Endothelial cell (in vitro differentiated cells): ENCODE measurements around the gene HCRTR2. TPM values are rescaled to one million over a fixed set of nuclear protein-coding genes. Genes with fewer than 3 reads are reported as not detected.

Source experiments
- DNase-seq: peaks from one replicate; pipeline ENCODE4 v3.0.0; 2021; ENCODE audit warnings: low spot score
- H3K27ac Mint-ChIP-seq: one replicate; pipeline ENCODE4 v1.8.0; 2021; ENCODE audit warnings: mixed read lengths, inconsistent platforms; ENCODE audit not compliant: unreplicated experiment
- H3K27me3 Mint-ChIP-seq: one replicate; pipeline ENCODE4 v1.8.0; 2021; ENCODE audit warnings: mild to moderate bottlenecking, moderate library complexity, mixed read lengths, inconsistent platforms; ENCODE audit not compliant: unreplicated experiment
- H3K36me3 Mint-ChIP-seq: one replicate; pipeline ENCODE4 v1.8.0; 2021; ENCODE audit warnings: mild to moderate bottlenecking, low read depth, mixed read lengths, inconsistent platforms; ENCODE audit not compliant: unreplicated experiment
- H3K4me1 Mint-ChIP-seq: one replicate; pipeline ENCODE4 v1.8.0; 2021; ENCODE audit warnings: mild to moderate bottlenecking, mixed read lengths, inconsistent platforms; ENCODE audit not compliant: unreplicated experiment
- H3K4me3 Mint-ChIP-seq: one replicate; pipeline ENCODE4 v1.8.0; 2021; ENCODE audit warnings: mild to moderate bottlenecking, mixed read lengths, inconsistent platforms; ENCODE audit not compliant: unreplicated experiment
- H3K9me3 Mint-ChIP-seq: one replicate; pipeline ENCODE4 v1.8.0; 2021; ENCODE audit warnings: mixed read lengths, inconsistent platforms; ENCODE audit not compliant: unreplicated experiment
- total RNA-seq: library from RNA; stranded (reverse); fragmentation: NEBNext Ultra II Directional; extraction: Animal tissue kit (Norgen Biotek cat#: 25700); gene quantifications from one replicate; pipeline ENCODE4 v1.2.1, GENCODE V29; 2021; ENCODE audit not compliant: unreplicated experiment
- TF ChIP-seq, protein P1 (sequence below): fragments of 200-600 bp; sonication (generic); IDR thresholded peaks from one replicate; pipeline ENCODE4 v1.5.0; 2021; ENCODE audit warnings: antibody characterized with exemption; ENCODE audit not compliant: unreplicated experiment

Gene HCRTR2
- total RNA-seq, 1 donor from 2014 or later = not detected

DNA sequence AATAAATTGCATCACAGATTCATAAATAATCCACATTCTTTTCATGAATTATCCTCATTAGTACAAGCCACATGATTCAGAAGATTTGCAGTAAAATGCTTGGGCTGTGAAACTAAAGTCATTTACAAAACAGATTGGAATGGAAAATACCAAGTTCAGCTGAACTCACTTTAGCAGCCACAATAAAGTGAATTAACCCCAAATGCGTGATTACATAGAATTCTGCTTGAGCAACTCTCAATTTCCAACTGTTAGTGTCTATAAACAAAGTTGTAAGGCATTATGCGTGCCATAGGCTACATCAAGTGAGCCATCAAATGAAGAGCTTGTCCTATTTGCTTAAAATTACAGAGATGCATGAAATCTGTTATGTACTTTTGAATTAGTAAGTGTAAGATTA, 92.6 kb downstream of the HCRTR2 start:
- no peaks in the 10 kb centered on the region for H3K4me1 Mint-ChIP-seq
- H3K27me3 Mint-ChIP-seq = no peaks in the 10 kb centered on the region
- no peak overlapping the region for H3K4me3 Mint-ChIP-seq
- no peaks in the 10 kb centered on the region for H3K9me3 Mint-ChIP-seq
- no peak for DNase-seq
- TF ChIP-seq, protein P1, sequence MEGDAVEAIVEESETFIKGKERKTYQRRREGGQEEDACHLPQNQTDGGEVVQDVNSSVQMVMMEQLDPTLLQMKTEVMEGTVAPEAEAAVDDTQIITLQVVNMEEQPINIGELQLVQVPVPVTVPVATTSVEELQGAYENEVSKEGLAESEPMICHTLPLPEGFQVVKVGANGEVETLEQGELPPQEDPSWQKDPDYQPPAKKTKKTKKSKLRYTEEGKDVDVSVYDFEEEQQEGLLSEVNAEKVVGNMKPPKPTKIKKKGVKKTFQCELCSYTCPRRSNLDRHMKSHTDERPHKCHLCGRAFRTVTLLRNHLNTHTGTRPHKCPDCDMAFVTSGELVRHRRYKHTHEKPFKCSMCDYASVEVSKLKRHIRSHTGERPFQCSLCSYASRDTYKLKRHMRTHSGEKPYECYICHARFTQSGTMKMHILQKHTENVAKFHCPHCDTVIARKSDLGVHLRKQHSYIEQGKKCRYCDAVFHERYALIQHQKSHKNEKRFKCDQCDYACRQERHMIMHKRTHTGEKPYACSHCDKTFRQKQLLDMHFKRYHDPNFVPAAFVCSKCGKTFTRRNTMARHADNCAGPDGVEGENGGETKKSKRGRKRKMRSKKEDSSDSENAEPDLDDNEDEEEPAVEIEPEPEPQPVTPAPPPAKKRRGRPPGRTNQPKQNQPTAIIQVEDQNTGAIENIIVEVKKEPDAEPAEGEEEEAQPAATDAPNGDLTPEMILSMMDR = no peak
- no peaks in the 10 kb centered on the region for H3K36me3 Mint-ChIP-seq
- H3K27ac Mint-ChIP-seq = no peak overlapping the region

DNA sequence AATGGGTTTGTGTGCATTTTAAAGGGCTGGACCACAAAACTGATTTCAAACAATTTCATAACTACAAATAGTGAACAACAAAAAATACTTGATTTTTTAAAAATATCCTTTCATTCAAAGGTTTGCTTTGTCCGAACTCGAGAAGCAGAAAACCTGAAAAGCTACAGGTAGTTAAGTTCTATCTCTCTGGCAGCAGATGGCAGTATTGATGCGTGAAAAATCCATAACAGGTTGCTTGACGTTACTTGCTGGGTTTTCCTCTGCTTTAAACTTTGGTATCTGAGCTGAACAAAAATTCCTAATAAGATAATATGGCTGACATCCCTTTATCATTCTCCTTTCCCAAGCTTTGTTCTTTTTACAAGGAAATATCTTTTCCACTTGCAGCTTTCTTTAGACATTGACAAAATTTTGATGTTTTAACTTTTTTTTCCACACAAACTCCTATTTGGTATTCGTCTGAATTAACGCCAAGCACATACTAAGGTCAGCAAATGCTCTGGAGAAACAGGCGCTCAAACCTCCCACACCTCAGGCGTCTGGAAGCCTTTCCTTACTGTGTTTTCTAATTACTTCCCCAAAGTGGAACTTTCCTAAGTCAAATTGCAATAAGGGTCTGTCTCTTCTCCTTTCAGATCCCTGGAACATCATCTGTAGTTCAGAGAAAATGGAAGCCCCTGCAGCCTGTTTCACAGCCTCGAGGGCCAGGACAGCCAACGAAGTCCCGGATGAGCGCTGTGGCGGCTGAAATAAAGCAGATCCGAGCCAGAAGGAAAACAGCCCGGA, 102.6 kb downstream of the HCRTR2 start:
- Mint-ChIP-seq H3K27me3 (no peaks in the 10 kb centered on the region), H3K4me1 (peaks cover 6% of the 10 kb centered on the region), H3K36me3 (no peaks in the 10 kb centered on the region), H3K4me3 (no peak overlapping the region), H3K9me3 (no peaks in the 10 kb centered on the region), H3K27ac (no peak overlapping the region)
- TF ChIP-seq, protein P1 = peak; percentile 59
- DNase-seq = peak; percentile 34

DNA sequence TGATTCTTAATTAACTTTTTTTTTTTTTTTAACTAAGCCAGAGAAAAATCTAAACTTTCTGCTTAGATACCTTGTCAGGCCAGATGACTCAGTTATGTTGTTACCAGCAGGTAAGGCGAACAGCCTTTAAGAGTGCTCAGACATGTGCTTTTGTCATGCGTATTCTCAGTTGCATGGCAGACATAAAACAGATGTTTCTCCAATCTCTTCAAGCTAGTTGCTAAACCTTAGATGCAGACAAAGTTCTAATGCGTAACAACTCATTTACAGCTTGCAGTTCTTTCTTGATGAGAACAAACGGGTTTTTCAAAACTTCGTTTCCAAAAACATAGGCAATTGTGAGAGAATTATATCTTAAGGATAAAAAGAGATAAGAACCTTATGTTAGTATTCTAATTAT, 103.3 kb downstream of the HCRTR2 start:
- no peak overlapping the region for H3K27ac Mint-ChIP-seq
- DNase-seq = no peak
- no peaks in the 10 kb centered on the region for H3K36me3 Mint-ChIP-seq
- no peaks in the 10 kb centered on the region for H3K27me3 Mint-ChIP-seq
- H3K4me1 Mint-ChIP-seq = peaks cover 6% of the 10 kb centered on the region
- H3K4me3 Mint-ChIP-seq = no peak overlapping the region
- TF ChIP-seq, protein P1 = no peak
- H3K9me3 Mint-ChIP-seq = no peaks in the 10 kb centered on the region

DNA sequence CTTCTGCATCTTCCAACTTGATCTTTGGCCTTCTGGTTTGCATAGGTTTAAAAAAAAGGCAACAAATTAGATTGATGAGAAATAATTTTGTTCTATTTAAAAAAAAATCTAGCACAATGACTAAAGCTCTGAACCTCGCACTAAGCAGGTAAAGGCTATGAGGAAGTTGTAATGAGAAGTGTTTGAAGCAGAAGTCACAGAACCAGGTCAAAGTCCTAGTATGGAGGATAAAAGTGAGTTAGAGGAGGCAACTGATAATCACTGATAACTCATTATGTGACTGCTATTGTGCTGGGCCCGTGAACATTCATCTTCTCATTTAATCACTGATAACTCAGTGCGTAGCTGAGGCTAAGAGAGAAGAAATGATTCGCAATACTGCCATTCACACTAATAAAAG, 106.9 kb downstream of the HCRTR2 start:
- Mint-ChIP-seq H3K4me3 (no peak overlapping the region), H3K27me3 (no peaks in the 10 kb centered on the region), H3K27ac (no peak overlapping the region), H3K4me1 (peaks cover 6% of the 10 kb centered on the region), H3K36me3 (no peaks in the 10 kb centered on the region), H3K9me3 (no peaks in the 10 kb centered on the region)
- DNase-seq = no peak
- TF ChIP-seq, protein P1 = no peak

DNA sequence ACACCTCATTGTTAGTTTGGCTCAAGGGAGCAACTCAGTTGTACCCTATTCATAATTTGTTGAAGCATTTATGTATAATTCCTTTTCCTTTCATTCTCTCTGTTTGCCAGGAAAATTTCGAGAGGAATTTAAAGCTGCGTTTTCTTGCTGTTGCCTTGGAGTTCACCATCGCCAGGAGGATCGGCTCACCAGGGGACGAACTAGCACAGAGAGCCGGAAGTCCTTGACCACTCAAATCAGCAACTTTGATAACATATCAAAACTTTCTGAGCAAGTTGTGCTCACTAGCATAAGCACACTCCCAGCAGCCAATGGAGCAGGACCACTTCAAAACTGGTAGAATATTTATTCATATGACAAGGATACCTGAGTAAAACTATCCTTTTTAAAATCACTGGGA, 107.8 kb downstream of the HCRTR2 start:
- Mint-ChIP-seq H3K27me3 (no peaks in the 10 kb centered on the region), H3K4me1 (peaks cover 2% of the 10 kb centered on the region), H3K4me3 (no peak overlapping the region), H3K27ac (no peak overlapping the region), H3K9me3 (no peaks in the 10 kb centered on the region), H3K36me3 (no peaks in the 10 kb centered on the region)
- DNase-seq = no peak
- TF ChIP-seq, protein P1 = no peak
